Measurements from ENCODE around the gene B3GNT9.

B3GNT9 gene

GRCh38 chr16:67109407-67110135 lies 41.2 kb downstream of the B3GNT9 start, which contains the start of gene PHAF1:
Gene PHAF1, plus strand, starts transcription at chr16:67109941. Its CDS starts 235 bp downstream, at chr16:67110176.
- peak; percentile 88 for DNase-seq

- DNase-seq: no peak
Observed at GRCh38 chr16:67108931-67109406, 41.8 kb downstream of the B3GNT9 start.

- no peak for DNase-seq
Observed at GRCh38 chr16:67108489-67108888, 42.3 kb downstream of the B3GNT9 start.

- no peak for DNase-seq
Observed at GRCh38 chr16:67105881-67106280, 44.9 kb downstream of the B3GNT9 start.

- DNase-seq: no peak
Observed at GRCh38 chr16:67105246-67105645, 45.6 kb downstream of the B3GNT9 start.

GRCh38 chr16:67104845-67105244 lies 46.0 kb downstream of the B3GNT9 start:
- DNase-seq: no peak

- DNase-seq: no peak
Observed at GRCh38 chr16:67104061-67104460, 46.7 kb downstream of the B3GNT9 start.

GRCh38 chr16:67101311-67102082 lies 49.3 kb downstream of the B3GNT9 start:
- no peak for DNase-seq

- peak; percentile 4 for DNase-seq
Observed at GRCh38 chr16:67100569-67101310, 50.1 kb downstream of the B3GNT9 start.

GRCh38 chr16:67098599-67098998 lies 52.2 kb downstream of the B3GNT9 start:
- no peak for DNase-seq

Measured in COR-L47 (cell line).